CD14-positive monocyte (primary cell): Measurements from ENCODE around the gene RAMAC. TPM values are rescaled to one million over a fixed set of nuclear protein-coding genes. Genes with fewer than 3 reads are reported as not detected.

ENCODE experiments used
- DNase-seq, 3 donors: peaks; one replicate each; pipeline ENCODE4 v3.0.0-alpha.2; 2011 to 2022
- H2AFZ ChIP-seq: 2 replicates; pipeline ENCODE4 v1.6.0; 2012; ENCODE audit warnings: mild to moderate bottlenecking, low read depth, low read length, inconsistent platforms; ENCODE audit not compliant: insufficient read depth, poor library complexity, severe bottlenecking
- H3K27ac ChIP-seq, 2 donors: 1 replicate in 1 of 2; 2 replicates in 1 of 2; pipeline ENCODE4 v1.5.1; 2012 to 2013; ENCODE audit warnings: low read length in 2 of 2, control low read depth in 1 of 2, inconsistent platforms in 1 of 2, low read depth in 1 of 2, mild to moderate bottlenecking in 1 of 2
- H3K27me3 ChIP-seq, 2 donors: one replicate each; pipeline versions ENCODE4 v1.6.0 to v1.6.1; 2011 to 2013; ENCODE audit warnings: low read length in 2 of 2; ENCODE audit not compliant: control insufficient read depth in 2 of 2, insufficient read depth in 2 of 2
- H3K36me3 ChIP-seq, 2 donors: replicated peaks in 1 of 2; 1 replicate in 1 of 2; 2 replicates in 1 of 2; pipeline versions ENCODE4 v1.5.1 to v1.6.1; 2012 to 2013; ENCODE audit warnings: low read length in 2 of 2, control low read depth in 1 of 2, inconsistent platforms in 1 of 2, mild to moderate bottlenecking in 1 of 2; ENCODE audit not compliant: insufficient read depth in 2 of 2, control insufficient read depth in 1 of 2
- H3K4me1 ChIP-seq, 2 donors: 1 replicate in 1 of 2; 2 replicates in 1 of 2; pipeline versions ENCODE4 v1.5.1 to v1.6.1; 2012 to 2013; ENCODE audit warnings: low read length in 2 of 2, control low read depth in 1 of 2, inconsistent platforms in 1 of 2, mild to moderate bottlenecking in 1 of 2, moderate library complexity in 1 of 2; ENCODE audit not compliant: insufficient read depth in 2 of 2, control insufficient read depth in 1 of 2
- H3K4me2 ChIP-seq: replicated peaks from 2 replicates; pipeline ENCODE3; 2012; ENCODE audit warnings: low read length, moderate library complexity, mild to moderate bottlenecking; ENCODE audit not compliant: poor library complexity, severe bottlenecking; ENCODE audit errors: extremely low read depth
- H3K4me3 ChIP-seq, 3 experiments: fragments of 200-600 bp in 1 of 3; sonication (generic) in 1 of 3; replicated peaks in 1 of 3; 1 replicate in 2 of 3; 2 replicates in 1 of 3; pipeline ENCODE4 v1.5.1; 2011 to 2013; ENCODE audit warnings: low read length in 3 of 3, mild to moderate bottlenecking in 3 of 3, control low read depth in 2 of 3, low read depth in 2 of 3, inconsistent platforms in 1 of 3, moderate library complexity in 1 of 3
- H3K79me2 ChIP-seq: 2 replicates; pipeline ENCODE4 v1.6.0; 2012; ENCODE audit warnings: mild to moderate bottlenecking, control low read depth, inconsistent platforms, low read length, moderate library complexity; ENCODE audit not compliant: insufficient read depth
- H3K9ac ChIP-seq: 2 replicates; pipeline ENCODE4 v1.6.0; 2017; ENCODE audit warnings: low read length, mild to moderate bottlenecking; ENCODE audit not compliant: insufficient read depth, poor library complexity, severe bottlenecking
- H3K9me3 ChIP-seq, 2 donors: replicated peaks in 1 of 2; 1 replicate in 1 of 2; 2 replicates in 1 of 2; pipeline versions ENCODE4 v1.5.1 to v1.6.1; 2012 to 2013; ENCODE audit warnings: low read length in 2 of 2, control low read depth in 1 of 2; ENCODE audit not compliant: control insufficient read depth in 1 of 2, insufficient read depth in 1 of 2
- H4K20me1 ChIP-seq: 2 replicates; pipeline ENCODE4 v1.6.0; 2012; ENCODE audit warnings: mild to moderate bottlenecking, low read length, control low read depth, moderate library complexity; ENCODE audit not compliant: insufficient read depth
- H3K27ac Mint-ChIP-seq, 7 donors: one replicate each; pipeline ENCODE4 v1.8.0; 2020; ENCODE audit warnings: mild to moderate bottlenecking in 7 of 7, mixed read lengths in 7 of 7, moderate library complexity in 6 of 7, inconsistent platforms in 2 of 7
- H3K27me3 Mint-ChIP-seq, 3 donors: one replicate each; pipeline ENCODE4 v1.8.0; 2021 to 2022; ENCODE audit warnings: low read depth in 3 of 3, mild to moderate bottlenecking in 3 of 3, mixed read lengths in 3 of 3, moderate library complexity in 3 of 3, inconsistent platforms in 1 of 3
- H3K36me3 Mint-ChIP-seq, 2 donors: one replicate each; pipeline ENCODE4 v1.8.0; 2020; ENCODE audit warnings: mixed read lengths in 2 of 2, inconsistent platforms in 1 of 2, mild to moderate bottlenecking in 1 of 2
- H3K4me1 Mint-ChIP-seq: one replicate; pipeline ENCODE4 v1.8.0; 2020; ENCODE audit warnings: mild to moderate bottlenecking, mixed read lengths
- H3K4me3 Mint-ChIP-seq, 2 donors: one replicate each; pipeline ENCODE4 v1.8.0; 2020; ENCODE audit warnings: mild to moderate bottlenecking in 2 of 2, mixed read lengths in 2 of 2, moderate library complexity in 1 of 2
- H3K9me3 Mint-ChIP-seq, 7 donors: one replicate each; pipeline ENCODE4 v1.8.0; 2020 to 2022; ENCODE audit warnings: mixed read lengths in 7 of 7, mild to moderate bottlenecking in 6 of 7, moderate library complexity in 6 of 7, inconsistent platforms in 2 of 7
- CTCF ChIP-seq: fragments of 200-600 bp; IDR thresholded peaks from one replicate; pipeline ENCODE4 v1.8.0; 2022; ENCODE audit warnings: antibody characterized with exemption, mild to moderate bottlenecking
- WGBS: methylation state at CpG from one replicate; pipeline ENCODE4 v1.1.5; 2013; ENCODE audit warnings: missing lambda C conversion rate; ENCODE audit not compliant: insufficient coverage; 5-methylcytosine and 5-hydroxymethylcytosine counted together
- intact Hi-C, 2 donors: fragments of 100-400 bp; cut with micrococcal nuclease; formaldehyde crosslinking; loops; one replicate each; pipeline versions ENCODE4 v1.15.0 to v1.15.1; 2023
- polyA plus RNA-seq, 3 donors: library from polyadenylated mRNA; depleted of rRNA in 1 of 3; unstranded in 2 of 3; stranded (reverse) in 1 of 3; fragments of 300-500 nt in 2 of 3; fragments of >200 nt in 1 of 3; fragmentation: Illumina TruSeq in 2 of 3; gene quantifications; 1 replicate in 2 of 3; 2 replicates in 1 of 3; pipeline ENCODE4 v1.2.3, GENCODE V29; 2012 to 2021

The RAMAC gene
- polyA plus RNA-seq, 3 donors: 6.1 to 39.9 (median 27.7) TPM

GRCh38 chr15:82944056-82944455, 42.0 kb upstream of the RAMAC start:
- Histone ChIP-seq H3K4me1 (peaks cover 12% of the 10 kb centered on the region in 2 donors), H3K4me2 (no peak overlapping the region), H2AFZ (no peak overlapping the region), H3K36me3 (no peaks in the 10 kb centered on the region), H3K27ac (no peak overlapping the region), H4K20me1 (no peaks in the 10 kb centered on the region), H3K27me3 (no peaks in the 10 kb centered on the region), H3K79me2 (no peaks in the 10 kb centered on the region), H3K9me3 (no peaks in the 10 kb centered on the region), H3K9ac (no peak overlapping the region), H3K4me3 (no peak overlapping the region)
- intact Hi-C loops: no loop called here
- no peak for DNase-seq
- Mint-ChIP-seq H3K4me1 (peaks cover 16% of the 10 kb centered on the region), H3K27me3 (peaks cover 0 to 3% (median 1%) of the 10 kb centered on the region in 3 donors), H3K9me3 (peaks cover 0 to 3% (median 0%) of the 10 kb centered on the region in 7 donors), H3K4me3 (no peak overlapping the region), H3K27ac (no peak overlapping the region), H3K36me3 (no peaks in the 10 kb centered on the region)
- WGBS: 100% methylated on average over 5 of the region's 5 CpGs
- TF ChIP-seq CTCF: no peak

GRCh38 chr15:82944821-82945220, 41.2 kb upstream of the RAMAC start:
- Histone ChIP-seq H3K4me1 (peaks cover 12% of the 10 kb centered on the region in 2 donors), H3K36me3 (no peaks in the 10 kb centered on the region), H3K4me2 (no peak overlapping the region), H2AFZ (no peak overlapping the region), H3K4me3 (no peak overlapping the region), H3K27me3 (peaks cover 0 to 3% of the 10 kb centered on the region in 2 donors), H3K9ac (peak overlapping the region; percentile 8), H4K20me1 (no peaks in the 10 kb centered on the region), H3K9me3 (no peaks in the 10 kb centered on the region), H3K79me2 (no peaks in the 10 kb centered on the region), H3K27ac (peak overlapping the region in 1 of 2 donors; percentile 45)
- peaks cover 0 to 3% (median 1%) of the 10 kb centered on the region in 3 donors for H3K27me3 Mint-ChIP-seq
- DNase-seq: peak; percentile 47 to 81 (median 81)
- H3K36me3 Mint-ChIP-seq: no peaks in the 10 kb centered on the region
- H3K27ac Mint-ChIP-seq: peak overlapping the region in 6 of 7 donors; percentile 59 to 83 (median 68)
- H3K4me3 Mint-ChIP-seq: no peak overlapping the region
- intact Hi-C loops: no loop called here
- H3K9me3 Mint-ChIP-seq: peaks cover 0 to 3% (median 0%) of the 10 kb centered on the region in 7 donors
- peaks cover 16% of the 10 kb centered on the region for H3K4me1 Mint-ChIP-seq
- TF ChIP-seq CTCF: no peak
- 20% methylated on average over 1 of the region's 5 CpGs for WGBS
